ENCODE data around the gene WIPF2. TPM values are rescaled to one million over a fixed set of nuclear protein-coding genes. Genes with fewer than 3 reads are reported as not detected.

The WIPF2 gene
- total and polyA plus RNA-seq, 2 donors (not counting 3 experiments of a cell fraction or from before 2014, with no cell fraction given): 8.4 to 30.4 TPM

DNA sequence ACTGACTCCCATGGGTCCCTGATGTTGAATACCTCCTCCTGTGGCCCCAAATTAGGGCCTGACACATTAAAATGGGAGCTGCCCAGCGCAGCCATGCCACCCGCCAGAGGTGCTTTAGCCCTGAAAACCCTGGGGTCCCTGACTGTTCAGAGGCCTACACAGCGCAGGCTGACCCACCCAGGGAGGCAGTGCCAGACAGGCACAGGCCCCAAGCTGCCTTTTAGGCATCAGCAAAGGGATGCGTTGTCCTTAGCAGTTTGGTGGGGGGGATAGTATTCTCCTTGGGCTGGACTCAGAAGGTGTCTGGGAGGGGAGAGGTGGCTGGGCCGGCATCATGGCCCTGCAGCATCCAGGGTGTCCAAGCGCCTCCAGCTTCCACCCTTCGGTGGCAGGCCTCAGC, 40.4 kb upstream of the WIPF2 start:
- intact Hi-C loops (cut with micrococcal nuclease) (no loop called here), dilution Hi-C loops (cut with MboI; ENCODE audit: extremely low pct_ligation_motif_present, low sequenced_read_pairs) (no loop called here)
- FAIRE-seq (no peak), DNase-seq (ENCODE audit: low read depth, low spot score) (no peak)
- POLR2A ChIA-PET: no interaction called here
- H3K9ac ChIP-seq (replicated peaks; ENCODE audit: extremely low read depth, insufficient read depth, low read length): no peak overlapping the region
- no peak overlapping the region for H3K27ac ChIP-seq (ENCODE audit: insufficient read depth, low read depth, low read length)
- no peaks in the 10 kb centered on the region for H4K20me1 ChIP-seq (replicated peaks; ENCODE audit: control insufficient read depth, extremely low read depth, insufficient read depth, low read length)
- no peak overlapping the region for H3K4me2 ChIP-seq (ENCODE audit: insufficient read depth, low read length)
- H3K27me3 ChIP-seq (ENCODE audit: control insufficient read depth in 2 of 2, insufficient read depth in 2 of 2, low read length in 2 of 2): no peaks in the 10 kb centered on the region
- no peaks in the 10 kb centered on the region for H3K9me1 ChIP-seq (replicated peaks; ENCODE audit: control insufficient read depth, extremely low read depth, insufficient read depth, low read length)
- H3K4me3 ChIP-seq (replicated peaks in 1 of 3; ENCODE audit: insufficient read depth in 1 of 3, low read depth in 1 of 3, low read length in 3 of 3): no peak overlapping the region
- no TSS peak for BruUV-seq (replicated peaks)
- H3K36me3 ChIP-seq (ENCODE audit: control insufficient read depth in 2 of 2, extremely low read depth in 1 of 2, insufficient read depth in 2 of 2, low read length in 2 of 2): peaks cover 0 to 13% of the 10 kb centered on the region in 2 experiments
- TF ChIP-seq EZH2 (IDR thresholded peaks at IDR 0.05; ENCODE audit: borderline replicate concordance, low read depth, low read length, severe bottlenecking) (no peak), FOS (IDR thresholded peaks at IDR 0.05; ENCODE audit: borderline replicate concordance, insufficient read depth, low read length) (no peak), POLR2AphosphoS5 (IDR thresholded peaks at IDR 0.05; ENCODE audit: insufficient read depth, low read depth, low read length) (no peak), JUN (IDR thresholded peaks at IDR 0.05; ENCODE audit: borderline replicate concordance, insufficient read depth, insufficient read length, low read depth) (no peak), GATA2 (IDR thresholded peaks at IDR 0.05; ENCODE audit: insufficient read depth, insufficient read length, low read depth, low read length) (no peak), POLR2A (IDR thresholded peaks at IDR 0.05; ENCODE audit: low read depth, low read length) (no peak), MYC (IDR thresholded peaks at IDR 0.05; ENCODE audit: low read depth, low read length) (no peak)
- TF ChIP-seq, protein P1, sequence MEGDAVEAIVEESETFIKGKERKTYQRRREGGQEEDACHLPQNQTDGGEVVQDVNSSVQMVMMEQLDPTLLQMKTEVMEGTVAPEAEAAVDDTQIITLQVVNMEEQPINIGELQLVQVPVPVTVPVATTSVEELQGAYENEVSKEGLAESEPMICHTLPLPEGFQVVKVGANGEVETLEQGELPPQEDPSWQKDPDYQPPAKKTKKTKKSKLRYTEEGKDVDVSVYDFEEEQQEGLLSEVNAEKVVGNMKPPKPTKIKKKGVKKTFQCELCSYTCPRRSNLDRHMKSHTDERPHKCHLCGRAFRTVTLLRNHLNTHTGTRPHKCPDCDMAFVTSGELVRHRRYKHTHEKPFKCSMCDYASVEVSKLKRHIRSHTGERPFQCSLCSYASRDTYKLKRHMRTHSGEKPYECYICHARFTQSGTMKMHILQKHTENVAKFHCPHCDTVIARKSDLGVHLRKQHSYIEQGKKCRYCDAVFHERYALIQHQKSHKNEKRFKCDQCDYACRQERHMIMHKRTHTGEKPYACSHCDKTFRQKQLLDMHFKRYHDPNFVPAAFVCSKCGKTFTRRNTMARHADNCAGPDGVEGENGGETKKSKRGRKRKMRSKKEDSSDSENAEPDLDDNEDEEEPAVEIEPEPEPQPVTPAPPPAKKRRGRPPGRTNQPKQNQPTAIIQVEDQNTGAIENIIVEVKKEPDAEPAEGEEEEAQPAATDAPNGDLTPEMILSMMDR (IDR thresholded peaks at IDR 0.05; ENCODE audit: extremely low read depth in 1 of 2, insufficient read depth in 1 of 2, low read depth in 1 of 2, low read length in 2 of 2): no peak
- TF ChIP-seq, protein P2, sequence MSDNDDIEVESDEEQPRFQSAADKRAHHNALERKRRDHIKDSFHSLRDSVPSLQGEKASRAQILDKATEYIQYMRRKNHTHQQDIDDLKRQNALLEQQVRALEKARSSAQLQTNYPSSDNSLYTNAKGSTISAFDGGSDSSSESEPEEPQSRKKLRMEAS (IDR thresholded peaks at IDR 0.05; ENCODE audit: insufficient read depth, insufficient read length): no peak
- peaks cover 3% of the 10 kb centered on the region for H3K4me1 ChIP-seq (ENCODE audit: control insufficient read depth, extremely low read depth, insufficient read depth, low read length)
- H3K79me2 ChIP-seq (ENCODE audit: control insufficient read depth, insufficient read depth, low read length): no peaks in the 10 kb centered on the region
- no peak overlapping the region for H2AFZ ChIP-seq (ENCODE audit: low read depth, low read length)
- no peaks in the 10 kb centered on the region for H3K9me3 ChIP-seq (replicated peaks; ENCODE audit: control insufficient read depth, insufficient read depth, low read length)
- CTCF ChIA-PET: interaction anchor here (0.9 to 1.7 kb wide), 3 partner anchors 10 to 13 kb away, joined by 3 to 18 read pairs (median 4); no protein-coding TSS in a partner anchor

Measured in endothelial cell of umbilical vein (primary cell).